ENCODE measurements around the gene KCNG4. TPM values are rescaled to one million over a fixed set of nuclear protein-coding genes. Genes with fewer than 3 reads are reported as not detected.

Gene KCNG4
- total and polyA plus RNA-seq, 9 donors, result not detected

- intact Hi-C loops (cut with DNase I), result no loop called here
These were observed 27.2 kb downstream of the KCNG4 start for GRCh38 chr16:84212631-84213030.

GRCh38 chr16:84212154-84212553 lies 27.7 kb downstream of the KCNG4 start:
- Histone ChIP-seq H3K36me3 (no peaks in the 10 kb centered on the region), H3K27ac (no peak overlapping the region), H3K4me3 (no peak overlapping the region), H3K27me3 (no peaks in the 10 kb centered on the region), H3K4me1 (ENCODE audit: insufficient read depth) (no peaks in the 10 kb centered on the region), H3K9me3 (no peaks in the 10 kb centered on the region)
- 56 to 61% (median 58%) methylated on average over 4 of the region's 4 CpGs for WGBS, 3 donors
- DNase-seq, result no peak
- intact Hi-C loops (cut with DNase I), result no loop called here
- TF ChIP-seq POLR2A (IDR thresholded peaks at IDR 0.05), result no peak
- TF ChIP-seq, protein P1, sequence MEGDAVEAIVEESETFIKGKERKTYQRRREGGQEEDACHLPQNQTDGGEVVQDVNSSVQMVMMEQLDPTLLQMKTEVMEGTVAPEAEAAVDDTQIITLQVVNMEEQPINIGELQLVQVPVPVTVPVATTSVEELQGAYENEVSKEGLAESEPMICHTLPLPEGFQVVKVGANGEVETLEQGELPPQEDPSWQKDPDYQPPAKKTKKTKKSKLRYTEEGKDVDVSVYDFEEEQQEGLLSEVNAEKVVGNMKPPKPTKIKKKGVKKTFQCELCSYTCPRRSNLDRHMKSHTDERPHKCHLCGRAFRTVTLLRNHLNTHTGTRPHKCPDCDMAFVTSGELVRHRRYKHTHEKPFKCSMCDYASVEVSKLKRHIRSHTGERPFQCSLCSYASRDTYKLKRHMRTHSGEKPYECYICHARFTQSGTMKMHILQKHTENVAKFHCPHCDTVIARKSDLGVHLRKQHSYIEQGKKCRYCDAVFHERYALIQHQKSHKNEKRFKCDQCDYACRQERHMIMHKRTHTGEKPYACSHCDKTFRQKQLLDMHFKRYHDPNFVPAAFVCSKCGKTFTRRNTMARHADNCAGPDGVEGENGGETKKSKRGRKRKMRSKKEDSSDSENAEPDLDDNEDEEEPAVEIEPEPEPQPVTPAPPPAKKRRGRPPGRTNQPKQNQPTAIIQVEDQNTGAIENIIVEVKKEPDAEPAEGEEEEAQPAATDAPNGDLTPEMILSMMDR (IDR thresholded peaks at IDR 0.05), result no peak

More at GRCh38 chr16:84212631-84213030, 27.2 kb downstream of the KCNG4 start:
- Histone ChIP-seq H3K36me3 (no peaks in the 10 kb centered on the region), H3K27ac (no peak overlapping the region), H3K4me1 (ENCODE audit: insufficient read depth) (no peaks in the 10 kb centered on the region), H3K4me3 (no peak overlapping the region), H3K27me3 (no peaks in the 10 kb centered on the region), H3K9me3 (no peaks in the 10 kb centered on the region)
- no peak for TF ChIP-seq EP300 (IDR thresholded peaks at IDR 0.05)
- no peak for TF ChIP-seq POLR2A (IDR thresholded peaks at IDR 0.05)
- TF ChIP-seq, protein P1 (IDR thresholded peaks at IDR 0.05), result no peak
- 86 to 94% (median 86%) methylated on average over 4 of the region's 4 CpGs for whole genome bisulfite sequencing, 3 donors
- no peak for DNase-seq

GRCh38 chr16:84209989-84210388 lies 29.8 kb downstream of the KCNG4 start:
- TF ChIP-seq, protein P1 (IDR thresholded peaks at IDR 0.05), result no peak
- TF ChIP-seq EP300 (IDR thresholded peaks at IDR 0.05) (no peak), POLR2A (IDR thresholded peaks at IDR 0.05) (no peak)
- 68 to 87% (median 79%) methylated on average over 2 of the region's 2 CpGs for WGBS, 3 donors
- Histone ChIP-seq H3K27ac (no peak overlapping the region), H3K36me3 (no peaks in the 10 kb centered on the region), H3K9me3 (no peaks in the 10 kb centered on the region), H3K27me3 (no peaks in the 10 kb centered on the region), H3K4me3 (no peak overlapping the region), H3K4me1 (ENCODE audit: insufficient read depth) (no peaks in the 10 kb centered on the region)
- no peak for DNase-seq
- intact Hi-C loops (cut with DNase I), result no loop called here

- Histone ChIP-seq H3K27me3 (no peaks in the 10 kb centered on the region), H3K4me1 (ENCODE audit: insufficient read depth) (no peaks in the 10 kb centered on the region), H3K9me3 (no peaks in the 10 kb centered on the region), H3K36me3 (no peaks in the 10 kb centered on the region), H3K4me3 (no peak overlapping the region), H3K27ac (no peak overlapping the region)
- intact Hi-C loops (cut with DNase I), result no loop called here
- DNase-seq, result no peak
- TF ChIP-seq EP300 (IDR thresholded peaks at IDR 0.05), result no peak
- TF ChIP-seq POLR2A (IDR thresholded peaks at IDR 0.05), result no peak
- TF ChIP-seq, protein P1 (IDR thresholded peaks at IDR 0.05), result no peak
- WGBS, 3 donors, result 61 to 75% (median 69%) methylated on average over 8 of the region's 8 CpGs
These were observed 31.9 kb downstream of the KCNG4 start for GRCh38 chr16:84207879-84208278.

All from ovary (tissue), 9 donors.